HuH-7 (cell line): ENCODE data around the gene HEXIM2.
A peak's percentile ranks its signal among the peaks of the same experiment; 100 is the strongest.

ENCODE experiments used
- DNase-seq: peaks from one replicate; pipeline ENCODE4 v3.0.0; 2011; ENCODE audit warnings: low spot score

Gene HEXIM2

DNA sequence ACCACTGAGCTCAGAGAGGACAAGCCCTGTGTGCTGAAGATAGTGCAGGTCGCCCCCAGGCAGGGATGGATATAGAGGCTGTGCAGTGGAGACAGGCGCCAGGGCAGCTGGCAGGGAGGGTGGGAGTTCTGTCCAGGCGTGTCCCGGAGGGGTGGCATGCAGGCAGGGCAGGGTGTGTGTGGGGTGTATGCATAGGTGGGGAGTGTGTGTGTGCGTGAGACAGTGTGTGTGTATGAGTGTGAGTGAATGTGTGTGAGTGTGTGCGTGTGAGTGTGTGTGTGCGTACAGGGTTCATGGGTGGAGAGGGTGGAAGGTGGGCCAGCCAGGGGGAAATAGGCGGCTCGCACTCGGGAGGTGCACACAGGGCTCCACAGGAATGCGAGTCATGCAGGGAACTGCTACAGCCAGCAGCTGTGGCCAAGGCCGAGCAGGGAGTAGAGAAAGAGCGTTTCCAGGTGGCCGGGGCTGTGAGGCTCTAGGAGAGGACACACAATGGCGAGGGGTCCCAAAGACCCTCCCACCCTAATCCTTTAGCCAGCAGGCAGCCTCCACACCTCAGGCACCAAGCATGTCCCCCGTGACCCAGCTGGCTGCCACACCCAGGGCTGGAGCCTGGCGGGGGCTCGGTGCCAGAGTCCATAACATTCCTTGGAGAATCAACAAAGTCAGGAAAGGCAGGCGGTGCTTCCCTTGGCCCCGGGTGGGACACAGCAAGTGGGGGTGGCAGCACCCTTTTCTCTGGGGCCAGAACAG is 34.0 kb upstream of the HEXIM2 start:
- DNase-seq, result no peak

GRCh38 chr17:45128331-45128730 is 33.3 kb upstream of the HEXIM2 start:
- no peak for DNase-seq

DNA sequence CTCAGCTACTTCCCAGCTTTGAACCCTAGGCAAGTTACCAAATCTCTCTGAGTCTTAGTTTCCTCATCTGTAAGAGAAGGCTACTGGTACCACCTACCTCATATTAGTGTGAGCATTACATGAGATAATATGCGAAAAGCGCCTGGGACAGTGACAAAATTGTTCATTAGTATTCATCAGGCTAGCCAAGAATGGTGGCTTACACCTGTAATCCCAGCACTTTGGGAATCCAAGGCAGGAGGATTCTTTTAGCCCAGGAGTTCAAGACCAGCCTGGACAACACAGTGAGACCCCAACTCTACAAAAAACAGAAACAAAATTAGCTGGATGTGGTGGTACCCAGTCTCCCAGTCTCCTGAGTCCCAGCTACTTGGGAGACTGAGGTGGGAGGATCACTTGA is 32.7 kb upstream of the HEXIM2 start:
- no peak for DNase-seq

DNA sequence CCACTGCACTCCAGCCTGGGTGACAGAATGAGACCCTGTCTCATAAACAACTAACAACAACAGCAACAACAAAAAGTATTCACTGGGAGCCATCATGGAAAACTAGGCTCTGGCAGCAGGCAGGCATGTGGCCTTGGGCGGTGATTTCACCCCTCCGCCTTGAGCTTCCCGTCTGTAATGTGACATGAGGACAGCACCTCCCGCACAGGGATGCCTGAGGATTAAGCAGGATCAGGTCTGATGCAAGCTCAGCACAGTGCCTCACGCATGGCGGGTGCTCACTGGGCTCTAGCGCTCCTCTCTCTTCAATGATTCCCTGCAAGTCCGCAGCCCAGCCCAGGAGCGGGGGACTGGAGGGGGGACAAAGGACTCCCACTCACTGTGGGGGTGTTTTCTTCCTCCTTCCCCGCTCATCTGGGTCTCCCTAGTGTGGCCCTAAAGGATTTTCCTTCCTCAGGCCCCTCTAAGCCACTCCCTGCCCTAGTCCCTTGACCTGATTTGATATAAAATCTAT is 32.2 kb upstream of the HEXIM2 start:
- no peak for DNase-seq

- no peak for DNase-seq
These were observed 31.6 kb upstream of the HEXIM2 start for GRCh38 chr17:45129940-45130680.

- DNase-seq, result no peak
These were observed 30.7 kb upstream of the HEXIM2 start for GRCh38 chr17:45130681-45131615.

DNA sequence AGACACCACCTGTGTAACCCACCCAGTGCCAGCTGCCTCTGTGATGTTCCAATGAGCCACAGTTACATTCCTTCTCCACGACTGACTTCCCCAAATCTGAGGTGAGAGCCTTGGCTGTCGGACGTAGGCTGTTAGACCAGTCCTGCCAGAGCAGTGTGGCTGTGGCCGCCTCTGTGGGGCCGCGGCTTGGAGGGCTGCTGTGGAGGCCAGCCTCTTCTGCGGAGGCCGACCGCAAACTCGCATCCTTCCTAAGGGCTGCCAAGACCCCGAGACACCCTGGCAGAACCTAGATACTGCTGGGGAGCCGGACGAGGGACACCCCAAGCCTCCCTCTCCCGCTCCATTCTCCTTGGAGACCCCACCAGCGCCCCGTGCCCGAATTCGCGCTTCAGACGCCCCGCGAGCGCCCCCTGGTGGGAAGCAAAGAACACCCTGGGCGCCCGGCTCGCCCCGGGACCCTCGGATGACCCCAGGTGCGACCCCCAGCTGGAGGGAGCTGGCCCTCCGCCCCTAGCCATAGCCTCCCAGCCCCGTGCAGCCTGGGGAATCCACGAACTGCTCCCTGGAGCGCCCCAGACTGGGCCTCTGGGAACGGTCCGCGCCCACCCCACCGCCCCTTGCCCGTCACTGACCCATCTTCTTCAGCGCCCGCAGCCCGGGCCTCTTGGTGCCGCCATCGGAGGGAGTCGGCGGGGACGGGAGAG is 29.9 kb upstream of the HEXIM2 start:
- peak; percentile 77 for DNase-seq

GRCh38 chr17:45132320-45132571 is 29.4 kb upstream of the HEXIM2 start, which contains the start of gene PLCD3:
Gene PLCD3 (minus strand): TSS chr17:45132515. CDS start chr17:45132410, 105 bp downstream.
- no peak for DNase-seq

DNA sequence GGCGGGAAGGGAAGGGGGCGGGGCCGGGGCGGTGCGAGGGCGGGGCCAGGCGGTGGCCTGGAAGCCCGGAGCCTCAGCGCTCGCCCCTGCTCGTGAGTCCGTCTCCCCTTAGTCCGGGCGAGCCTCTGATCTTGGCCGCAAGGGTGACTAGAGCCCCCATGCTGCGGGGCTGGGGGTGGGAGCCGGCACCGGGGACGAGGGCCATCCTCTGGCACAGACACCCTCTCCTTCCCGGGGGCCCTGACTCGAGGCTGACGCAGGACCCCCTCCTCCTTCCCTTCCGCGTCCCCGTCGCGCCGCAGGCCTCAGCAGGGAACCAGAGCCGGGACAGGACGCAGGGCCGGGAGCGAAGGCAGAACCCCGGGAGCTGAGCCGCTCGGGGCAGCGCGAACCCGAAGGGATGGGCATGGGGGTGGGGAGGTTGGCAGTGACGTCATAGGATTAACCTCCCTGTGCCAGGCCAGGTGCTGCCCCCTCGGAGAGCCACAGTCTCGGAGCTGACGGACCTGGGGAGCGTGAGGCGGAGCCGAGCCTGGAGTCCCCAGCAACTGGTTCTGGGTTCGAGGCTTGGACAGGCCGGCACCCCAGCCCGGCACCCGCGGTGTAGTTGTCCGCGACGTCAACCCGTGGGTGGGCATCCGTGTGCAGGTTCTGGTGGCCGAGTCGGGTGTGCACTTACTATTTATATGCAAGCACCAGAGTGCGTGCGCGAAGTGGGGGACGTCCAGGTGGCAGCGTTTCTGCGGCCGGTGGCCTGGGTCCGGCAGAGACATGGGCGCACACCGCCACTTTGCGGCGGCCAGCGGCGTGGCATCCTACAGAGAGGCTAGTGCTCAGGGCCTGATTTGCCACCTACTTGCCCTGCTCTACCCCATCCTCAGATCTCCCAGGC is 28.9 kb upstream of the HEXIM2 start:
- DNase-seq, result peak; percentile 96

DNA sequence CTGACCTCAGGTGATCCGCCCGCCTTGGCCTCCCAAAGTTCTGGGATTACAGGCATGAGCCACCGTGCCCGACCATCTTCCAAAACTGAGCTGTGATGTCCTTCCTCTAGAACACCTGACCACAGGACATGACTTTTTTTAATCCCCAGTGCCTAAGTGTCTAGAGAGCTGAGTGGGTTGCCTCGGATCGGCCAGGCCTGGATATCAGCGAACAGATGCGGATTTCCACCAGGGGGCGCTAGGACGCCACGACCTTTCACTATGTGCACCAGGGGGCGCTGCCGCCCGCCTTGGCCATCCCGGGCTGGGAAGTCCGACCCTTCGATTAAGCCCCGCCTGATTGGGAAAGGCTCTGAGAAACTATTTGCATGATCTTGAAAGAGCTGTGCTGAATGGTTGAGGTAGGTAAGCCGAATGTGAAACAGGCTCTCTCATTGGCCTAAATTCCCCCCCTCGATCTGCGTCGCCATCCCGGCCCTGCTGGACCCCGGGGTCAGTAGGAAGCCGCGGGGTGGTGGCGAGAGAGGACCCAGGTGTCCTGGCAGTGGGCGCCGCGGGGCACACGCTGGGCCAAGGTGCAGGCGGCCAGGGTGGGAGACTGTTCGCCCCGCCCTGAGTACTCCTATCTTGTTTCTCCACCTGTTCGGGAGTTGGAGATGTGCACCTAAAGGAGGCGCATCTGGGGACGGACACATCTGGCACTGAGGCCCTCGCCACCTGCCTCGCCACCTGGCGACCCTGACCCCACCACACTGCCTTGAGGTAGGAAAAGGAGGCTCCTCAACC is 26.3 kb upstream of the HEXIM2 start, which contains the start of gene ACBD4:
Gene ACBD4 (plus strand): TSS at position 496 of the 786 bp plus-strand sequence. CDS start 458 bp downstream, outside the sequence.
- peak; percentile 100 for DNase-seq

DNA sequence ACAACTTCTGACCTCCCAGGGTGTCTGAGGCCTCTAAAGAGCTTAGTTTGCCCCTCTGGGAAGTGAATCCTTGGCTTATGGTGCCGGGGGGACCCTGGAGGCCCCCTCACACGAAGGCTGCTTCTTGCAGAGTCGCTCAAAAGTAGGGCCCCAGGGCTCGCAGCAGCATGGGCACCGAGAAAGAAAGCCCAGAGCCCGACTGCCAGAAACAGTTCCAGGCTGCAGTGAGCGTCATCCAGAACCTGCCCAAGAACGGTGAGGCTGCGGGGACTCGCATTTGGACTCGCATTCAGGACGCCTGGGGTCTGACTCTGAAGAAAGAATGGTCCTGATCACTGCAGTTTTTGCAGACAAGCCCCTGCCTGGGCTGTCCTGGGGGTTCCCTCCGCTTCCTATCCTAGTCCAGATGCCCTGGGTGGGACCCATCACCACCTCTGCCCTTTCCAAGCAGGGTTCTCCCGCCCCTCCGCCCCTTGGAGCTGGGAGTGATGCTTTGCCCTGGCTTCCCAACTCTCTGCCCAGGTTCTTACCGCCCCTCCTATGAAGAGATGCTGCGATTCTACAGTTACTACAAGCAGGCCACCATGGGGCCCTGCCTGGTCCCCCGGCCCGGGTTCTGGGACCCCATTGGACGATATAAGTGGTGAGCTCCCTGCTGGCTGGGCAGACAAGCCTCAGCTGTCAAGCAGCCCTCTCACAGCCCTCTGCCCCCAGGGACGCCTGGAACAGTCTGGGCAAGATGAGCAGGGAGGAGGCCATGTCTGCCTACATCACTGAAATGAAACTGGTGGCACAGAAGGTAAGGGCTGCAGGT is 25.5 kb upstream of the HEXIM2 start:
- no peak for DNase-seq

DNA sequence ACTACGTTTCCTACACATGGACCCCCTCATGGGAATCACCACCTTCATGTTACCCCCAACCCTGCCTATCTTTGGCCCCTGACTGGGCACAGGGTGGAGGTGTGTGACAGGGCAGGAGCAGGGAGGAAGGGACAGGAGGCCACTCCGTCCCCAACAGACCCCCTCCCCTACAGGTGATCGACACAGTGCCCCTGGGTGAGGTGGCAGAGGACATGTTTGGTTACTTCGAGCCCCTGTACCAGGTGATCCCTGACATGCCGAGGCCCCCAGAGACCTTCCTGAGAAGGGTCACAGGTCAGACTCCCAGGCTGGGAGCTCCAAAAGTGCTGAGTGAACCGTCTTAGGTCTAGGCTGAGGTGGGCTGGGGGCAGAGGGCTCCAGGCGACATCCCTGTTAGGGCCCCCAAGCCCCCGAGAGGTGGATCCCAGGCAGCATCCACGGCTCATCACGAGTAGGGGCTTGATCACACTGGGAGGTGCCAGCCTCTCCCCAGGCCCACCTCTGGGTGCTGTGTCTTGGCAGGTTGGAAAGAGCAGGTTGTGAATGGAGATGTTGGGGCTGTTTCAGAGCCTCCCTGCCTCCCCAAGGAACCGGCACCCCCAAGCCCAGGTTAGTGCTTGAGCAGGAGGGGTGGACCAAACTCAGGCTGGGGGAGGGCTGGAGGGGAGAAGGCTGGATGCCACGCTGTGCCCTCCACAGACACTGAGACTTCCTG is 24.7 kb upstream of the HEXIM2 start:
- DNase-seq, result no peak

GRCh38 chr17:45137561-45138305 is 23.9 kb upstream of the HEXIM2 start:
- no peak for DNase-seq

GRCh38 chr17:45138911-45139532 is 22.7 kb upstream of the HEXIM2 start:
- no peak for DNase-seq

DNA sequence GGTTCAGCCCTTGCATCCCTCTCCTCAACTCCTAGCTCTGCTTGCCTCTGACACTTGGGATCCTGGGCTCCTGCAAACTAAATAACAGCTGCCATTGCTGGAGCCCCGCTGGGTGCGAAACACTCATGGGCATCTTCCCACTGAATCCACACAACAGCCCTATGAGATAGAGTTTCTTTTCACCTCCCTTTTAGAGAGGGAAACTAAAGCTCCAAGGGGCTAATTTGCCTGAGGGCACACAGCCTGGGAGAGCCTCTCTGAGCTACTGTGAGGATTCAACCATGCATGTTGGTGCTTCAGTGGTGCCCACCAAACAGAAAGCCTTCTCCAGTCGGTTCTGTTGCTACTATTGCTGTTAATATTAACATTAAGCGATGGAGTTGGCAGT is 22.1 kb upstream of the HEXIM2 start:
- DNase-seq, result no peak

- no peak for DNase-seq
These were observed 18.5 kb upstream of the HEXIM2 start for GRCh38 chr17:45143094-45143670.

GRCh38 chr17:45143767-45144198 is 17.9 kb upstream of the HEXIM2 start:
- no peak for DNase-seq
